ENCODE results near the gene PALB2.

PALB2 gene

GRCh38 chr16:23567602-23568001 is 73.5 kb downstream of the PALB2 start:
- H3K27ac ChIP-seq, result no peak overlapping the region
- no peak for TF ChIP-seq ZFX (IDR thresholded peaks at IDR 0.05; ENCODE audit: borderline replicate concordance)
- TF ChIP-seq, protein P1, sequence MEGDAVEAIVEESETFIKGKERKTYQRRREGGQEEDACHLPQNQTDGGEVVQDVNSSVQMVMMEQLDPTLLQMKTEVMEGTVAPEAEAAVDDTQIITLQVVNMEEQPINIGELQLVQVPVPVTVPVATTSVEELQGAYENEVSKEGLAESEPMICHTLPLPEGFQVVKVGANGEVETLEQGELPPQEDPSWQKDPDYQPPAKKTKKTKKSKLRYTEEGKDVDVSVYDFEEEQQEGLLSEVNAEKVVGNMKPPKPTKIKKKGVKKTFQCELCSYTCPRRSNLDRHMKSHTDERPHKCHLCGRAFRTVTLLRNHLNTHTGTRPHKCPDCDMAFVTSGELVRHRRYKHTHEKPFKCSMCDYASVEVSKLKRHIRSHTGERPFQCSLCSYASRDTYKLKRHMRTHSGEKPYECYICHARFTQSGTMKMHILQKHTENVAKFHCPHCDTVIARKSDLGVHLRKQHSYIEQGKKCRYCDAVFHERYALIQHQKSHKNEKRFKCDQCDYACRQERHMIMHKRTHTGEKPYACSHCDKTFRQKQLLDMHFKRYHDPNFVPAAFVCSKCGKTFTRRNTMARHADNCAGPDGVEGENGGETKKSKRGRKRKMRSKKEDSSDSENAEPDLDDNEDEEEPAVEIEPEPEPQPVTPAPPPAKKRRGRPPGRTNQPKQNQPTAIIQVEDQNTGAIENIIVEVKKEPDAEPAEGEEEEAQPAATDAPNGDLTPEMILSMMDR (IDR thresholded peaks at IDR 0.05), result no peak

- TF ChIP-seq, protein P1 (IDR thresholded peaks at IDR 0.05), result no peak
- no peak for TF ChIP-seq ZFX (IDR thresholded peaks at IDR 0.05; ENCODE audit: borderline replicate concordance)
- H3K27ac ChIP-seq, result no peak overlapping the region
These were observed 74.4 kb downstream of the PALB2 start for GRCh38 chr16:23566724-23567123.

DNA sequence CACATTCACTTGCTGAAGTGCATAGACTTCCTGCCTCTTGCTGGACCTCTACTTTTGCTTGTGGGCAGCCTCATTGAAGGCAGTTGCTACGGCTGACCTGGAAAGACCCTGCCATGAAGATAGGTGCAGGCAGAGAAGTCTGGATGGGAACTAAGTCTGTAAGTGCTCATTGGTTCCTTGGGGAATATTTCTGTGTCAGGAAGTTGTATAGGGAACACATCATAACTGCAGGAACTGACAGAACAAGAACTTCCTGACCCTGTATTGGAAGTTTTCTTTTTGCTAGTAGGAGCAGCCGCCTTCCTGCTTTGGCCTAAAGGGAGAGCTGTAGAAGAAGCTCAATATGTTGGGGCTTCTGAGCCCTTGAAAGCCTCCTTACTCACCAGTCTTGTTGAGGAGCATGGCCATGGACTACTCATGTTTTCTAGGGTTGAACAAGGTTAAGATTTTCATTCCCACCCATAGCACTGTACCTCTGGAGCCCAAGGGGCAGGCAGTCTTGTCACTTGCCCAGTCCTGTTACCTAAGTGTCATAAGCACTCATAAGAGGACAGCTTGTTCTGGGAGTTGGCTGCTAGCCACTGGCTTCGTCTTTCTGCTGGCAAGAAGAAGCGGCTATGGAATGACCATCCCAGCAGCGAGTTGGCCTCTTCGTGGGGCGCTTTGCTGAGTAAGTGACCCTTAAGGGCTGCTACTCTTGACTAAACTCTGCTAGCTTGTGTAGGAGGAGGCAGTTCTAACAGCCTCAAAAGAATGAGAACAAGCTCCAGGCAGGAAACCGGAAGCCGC is 76.3 kb downstream of the PALB2 start:
- H3K27ac ChIP-seq, result no peak overlapping the region
- TF ChIP-seq, protein P1 (IDR thresholded peaks at IDR 0.05), result no peak

DNA sequence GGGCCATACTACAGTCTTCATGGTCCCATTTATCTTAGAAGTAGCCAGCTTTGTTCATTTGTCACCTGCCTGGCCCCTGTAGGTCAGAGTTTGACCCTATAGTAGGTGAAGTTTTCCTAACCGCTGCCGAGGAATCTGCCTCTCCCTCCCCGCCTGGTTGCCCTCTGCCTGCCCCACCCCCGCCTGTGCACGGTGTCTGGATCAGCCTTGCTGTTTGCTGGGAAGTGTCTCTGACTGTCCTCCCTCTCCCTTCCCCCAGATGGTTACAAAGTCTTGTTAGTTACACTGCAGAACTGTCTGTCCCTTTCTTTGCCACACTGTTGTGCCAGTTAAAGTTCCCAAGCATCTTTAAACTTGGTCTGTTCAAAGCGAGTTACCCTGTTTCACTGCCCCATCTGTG is 77.9 kb downstream of the PALB2 start:
- no peak for TF ChIP-seq ZFX (IDR thresholded peaks at IDR 0.05; ENCODE audit: borderline replicate concordance)
- TF ChIP-seq, protein P1 (IDR thresholded peaks at IDR 0.05), result no peak
- H3K27ac ChIP-seq, result no peak overlapping the region

GRCh38 chr16:23562505-23562904 is 78.6 kb downstream of the PALB2 start:
- no peak overlapping the region for H3K27ac ChIP-seq
- TF ChIP-seq ZFX (IDR thresholded peaks at IDR 0.05; ENCODE audit: borderline replicate concordance), result no peak
- TF ChIP-seq, protein P1 (IDR thresholded peaks at IDR 0.05), result no peak

- no peak overlapping the region for H3K27ac ChIP-seq
- TF ChIP-seq, protein P1 (IDR thresholded peaks at IDR 0.05), result no peak
- no peak for TF ChIP-seq ZFX (IDR thresholded peaks at IDR 0.05; ENCODE audit: borderline replicate concordance)
These were observed 79.5 kb downstream of the PALB2 start for GRCh38 chr16:23561586-23561985.
